Measurements from ENCODE around the gene RBM22. TPM values are rescaled to one million over a fixed set of nuclear protein-coding genes. Genes with fewer than 3 reads are reported as not detected.

RBM22 gene
- total and polyA plus RNA-seq, 2 of the 4 experiments (the other 2 are of a cell fraction) = 26.2 to 34.2 TPM

DNA sequence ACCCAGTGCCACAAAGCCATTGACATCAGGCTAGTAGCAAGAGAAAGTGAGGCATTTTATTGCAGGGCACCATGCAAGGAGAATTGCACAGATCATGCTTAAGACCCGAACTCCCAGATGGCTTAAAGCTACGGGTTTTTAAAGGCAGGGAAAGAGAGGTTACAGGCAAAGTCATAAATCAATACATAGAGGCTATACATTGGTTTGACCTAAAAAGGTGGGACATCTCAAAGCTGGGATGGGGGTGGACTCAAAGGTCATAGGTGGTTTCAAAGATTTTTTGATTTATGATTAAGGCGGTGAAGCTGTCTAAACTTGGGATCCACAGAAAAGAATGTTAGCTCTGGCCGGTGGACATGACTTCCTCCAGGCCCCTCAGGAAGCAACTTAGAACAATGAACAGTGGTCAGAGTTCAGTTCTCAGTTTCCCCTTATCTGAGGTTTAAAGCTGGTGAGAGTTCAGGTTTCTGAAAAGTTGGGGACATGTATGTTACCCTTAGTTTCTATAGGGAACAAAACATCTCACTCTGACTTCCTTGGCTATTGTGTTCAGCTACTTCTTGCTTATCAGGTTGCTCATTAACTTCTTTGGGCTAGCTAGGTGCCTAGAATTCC lies 6.0 kb upstream of the RBM22 start:
- Histone ChIP-seq H2BK5ac (ENCODE audit: low read depth, low read length, poor library complexity, severe bottlenecking) (no peak overlapping the region), H2AK5ac (ENCODE audit: low read depth, low read length) (no peak overlapping the region), H3K4me1 (ENCODE audit: control insufficient read depth, insufficient read depth, low read length) (no peaks in the 10 kb centered on the region), H4K5ac (ENCODE audit: low read depth, low read length) (no peak overlapping the region), H3K27me3 (ENCODE audit: control insufficient read depth, insufficient read depth, low read length) (no peaks in the 10 kb centered on the region), H3K36me3 (ENCODE audit: control insufficient read depth, insufficient read depth, low read length) (peaks cover 12% of the 10 kb centered on the region), H2AFZ (replicated peaks; ENCODE audit: low read length, poor library complexity) (no peak overlapping the region), H4K91ac (ENCODE audit: insufficient read depth, low read depth, low read length) (no peak overlapping the region), H3K4me3 (ENCODE audit: insufficient read depth, low read depth, low read length) (no peak overlapping the region), H3K9ac (ENCODE audit: low read depth, low read length) (no peak overlapping the region), H3K23ac (ENCODE audit: low read depth, low read length) (no peak overlapping the region), H3K56ac (ENCODE audit: extremely low read depth, insufficient read depth, low read length) (no peak overlapping the region), H3K4ac (ENCODE audit: low read depth, low read length) (no peak overlapping the region), H3K18ac (ENCODE audit: low read depth, low read length) (no peak overlapping the region), H2BK20ac (ENCODE audit: low read depth, low read length) (no peak overlapping the region), H2BK15ac (ENCODE audit: low read depth, low read length) (no peak overlapping the region), H4K20me1 (ENCODE audit: insufficient read depth, low read length) (no peaks in the 10 kb centered on the region), H2AK9ac (replicated peaks; ENCODE audit: low read depth, low read length, poor library complexity) (no peak overlapping the region), H3K9me3 (ENCODE audit: control insufficient read depth, insufficient read depth, low read length) (no peaks in the 10 kb centered on the region), H3K79me1 (ENCODE audit: low read depth in 1 of 2, low read length in 2 of 2) (no peaks in the 10 kb centered on the region), H3K4me2 (ENCODE audit: low read depth, low read length) (no peak overlapping the region), H3K14ac (replicated peaks; ENCODE audit: low read depth, low read length) (no peak overlapping the region), H4K8ac (ENCODE audit: low read depth in 2 of 2, low read length in 2 of 2) (no peak overlapping the region), H3K9me1 (ENCODE audit: insufficient read depth, low read length) (no peaks in the 10 kb centered on the region), H2BK120ac (ENCODE audit: low read depth, low read length) (no peak overlapping the region), H3K27ac (ENCODE audit: insufficient read depth, low read length) (no peak overlapping the region)
- CTCF ChIA-PET = no interaction called here
- dilution Hi-C loops (cut with HindIII; ENCODE audit: low sequenced_read_pairs, unreplicated experiment) (no loop called here), intact Hi-C loops (cut with micrococcal nuclease) (no loop called here), in situ Hi-C loops (cut with MboI; ENCODE audit: low sequenced_read_pairs) (no loop called here)
- no TSS peak for BruUV-seq (replicated peaks)
- ATAC-seq (ENCODE audit: low read depth) (no peak), DNase-seq (no peak)
- POLR2A ChIA-PET (ENCODE audit: unreplicated experiment) = no interaction called here
- no peak for TF ChIP-seq CHD1 (IDR thresholded peaks at IDR 0.05; ENCODE audit: low read depth, low read length)
- TF ChIP-seq RFX5 (IDR thresholded peaks at IDR 0.05; ENCODE audit: low read depth, low read length) = no peak
- TF ChIP-seq SMC3 (IDR thresholded peaks at IDR 0.05; ENCODE audit: low read depth, low read length) = no peak
- no peak for TF ChIP-seq RAD21 (IDR thresholded peaks at IDR 0.05; ENCODE audit: low read length)
- TF ChIP-seq, protein P1, sequence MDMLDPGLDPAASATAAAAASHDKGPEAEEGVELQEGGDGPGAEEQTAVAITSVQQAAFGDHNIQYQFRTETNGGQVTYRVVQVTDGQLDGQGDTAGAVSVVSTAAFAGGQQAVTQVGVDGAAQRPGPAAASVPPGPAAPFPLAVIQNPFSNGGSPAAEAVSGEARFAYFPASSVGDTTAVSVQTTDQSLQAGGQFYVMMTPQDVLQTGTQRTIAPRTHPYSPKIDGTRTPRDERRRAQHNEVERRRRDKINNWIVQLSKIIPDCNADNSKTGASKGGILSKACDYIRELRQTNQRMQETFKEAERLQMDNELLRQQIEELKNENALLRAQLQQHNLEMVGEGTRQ (IDR thresholded peaks at IDR 0.05; ENCODE audit: low read depth, low read length) = no peak
- TF ChIP-seq FOS (IDR thresholded peaks at IDR 0.05; ENCODE audit: low read depth, low read length) = no peak
- TF ChIP-seq CTCF (conservative IDR thresholded peaks at IDR 0.05; ENCODE audit: low read depth, low read length) = no peak
- no peak for TF ChIP-seq POLR2A (IDR thresholded peaks at IDR 0.05; ENCODE audit: low read depth, low read length)
- TF ChIP-seq ELK1 (IDR thresholded peaks at IDR 0.05; ENCODE audit: borderline replicate concordance, low read depth, low read length) = no peak
- WGBS, 2 experiments (ENCODE audit: extremely low coverage in 2 of 2, insufficient read length in 1 of 2) = no CpG with 5 or more reads among the region's 4 CpGs

Data from IMR-90 (cell line).